Stimulated activated CD8-positive, alpha-beta memory T cell treated with anti-CD3 and anti-CD28 coated beads, Interleukin-15, amount 100 ng/mL, for 48 hours (primary cell): ENCODE data around the gene CDR2L.
"Not testable (repeated sequence)": the region's sequence is repeated elsewhere in the genome, so short reads cannot be mapped to it uniquely, and the experiment has no call there.

Experiments used
- DNase-seq, 2 donors: peaks; one replicate each; pipeline ENCODE4 v3.0.0-alpha.2; 2020; ENCODE audit warnings: low read depth in 2 of 2

CDR2L gene

DNA sequence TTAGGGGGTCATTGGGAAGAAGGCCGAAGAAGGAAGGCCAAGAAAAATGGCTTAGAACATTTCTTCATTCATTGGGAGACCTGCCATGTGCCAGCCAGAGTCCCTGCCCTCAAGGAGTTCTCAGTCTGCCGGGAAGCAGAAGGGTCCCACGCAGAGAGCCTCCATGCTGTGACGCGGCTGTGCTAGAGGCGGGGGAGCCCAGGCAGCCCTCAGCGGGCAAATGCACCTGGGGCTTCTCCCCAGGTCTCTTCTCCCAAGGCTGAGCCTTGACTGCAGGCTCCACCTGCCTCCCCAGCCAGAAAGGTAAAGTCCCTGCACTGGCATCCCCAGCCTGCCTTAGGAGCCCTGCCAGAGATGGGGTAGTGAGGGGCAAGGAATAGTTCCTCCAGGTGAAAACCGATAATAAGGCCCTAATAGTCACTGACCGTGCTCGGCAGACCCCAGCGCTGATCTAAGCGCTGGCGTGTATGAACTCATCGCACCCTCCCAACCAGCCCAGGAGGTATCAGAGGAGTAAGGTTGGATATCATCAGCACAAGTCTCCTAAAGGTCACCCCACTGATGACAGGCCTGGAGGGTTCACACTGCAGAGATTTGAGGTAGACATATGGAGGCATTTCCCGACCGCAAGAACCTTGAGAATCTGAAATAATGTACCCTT lies 6.0 kb upstream of the CDR2L start:
- DNase-seq, result no peak

DNA sequence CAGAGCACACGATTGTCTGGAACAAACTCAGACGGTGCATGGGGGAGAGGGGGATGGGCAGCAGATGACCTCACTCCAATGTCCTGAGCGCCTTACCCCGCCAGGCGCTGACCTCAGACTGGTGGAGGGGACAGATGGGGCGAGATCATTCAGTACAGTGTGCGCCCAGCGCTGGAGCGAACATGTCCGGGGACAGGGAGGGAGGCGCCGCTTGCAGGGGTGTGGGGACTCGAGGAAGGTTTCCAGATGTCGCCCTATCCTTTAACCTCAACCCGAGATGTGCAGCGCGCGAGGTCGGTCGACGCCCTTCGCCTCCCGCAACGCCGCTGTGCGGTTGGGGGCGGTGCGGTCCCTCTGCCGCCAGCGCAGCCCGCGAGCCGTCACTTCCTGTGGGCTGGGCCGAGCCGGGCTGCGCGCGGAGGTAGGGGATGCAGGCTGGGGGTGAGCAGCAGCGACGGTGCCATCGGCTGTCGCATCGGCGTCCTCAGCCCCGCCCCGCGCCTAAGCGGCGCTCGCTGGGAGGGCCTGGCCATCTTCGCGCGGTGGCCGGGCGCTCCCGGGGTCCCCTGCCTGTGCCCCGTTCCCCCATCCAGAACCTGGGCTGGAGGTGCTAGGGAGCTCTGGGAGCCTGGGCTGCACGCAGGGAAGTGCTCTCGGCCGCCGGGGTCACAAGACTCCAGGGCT lies 5.3 kb upstream of the CDR2L start:
- DNase-seq, result peak; percentile 61 to 69

- not testable (repeated sequence) for DNase-seq
Observed at GRCh38 chr17:74982663-74983313, 4.6 kb upstream of the CDR2L start.

- no peak for DNase-seq
Observed at GRCh38 chr17:74986206-74986576, 1.2 kb upstream of the CDR2L start.

GRCh38 chr17:74987909-74988711 lies 678 bp downstream of the CDR2L start:
- DNase-seq, result no peak

GRCh38 chr17:74990581-74991105 lies 3.2 kb downstream of the CDR2L start:
- DNase-seq, result no peak

GRCh38 chr17:74992223-74992622 lies 4.8 kb downstream of the CDR2L start:
- no peak for DNase-seq

- DNase-seq, result no peak
Observed at GRCh38 chr17:74994440-74994839, 7.0 kb downstream of the CDR2L start.

DNA sequence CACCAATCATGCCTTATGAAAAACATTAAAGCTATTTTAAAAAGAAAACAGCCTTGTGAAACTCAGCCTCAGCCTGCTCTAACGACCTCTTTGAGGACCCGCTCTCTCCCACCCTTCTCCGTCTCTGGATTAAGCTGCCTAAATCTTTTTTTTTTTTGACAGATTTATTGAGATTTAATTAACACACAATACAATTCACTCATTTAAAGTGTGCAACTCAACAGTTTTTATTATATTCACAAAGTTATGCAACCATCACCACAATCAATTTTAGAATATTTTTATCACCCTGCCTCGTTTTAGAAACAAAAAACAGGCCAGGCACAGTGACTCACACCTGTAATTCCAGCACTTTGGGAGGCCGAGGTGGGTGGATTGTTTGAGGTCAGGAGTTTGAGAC lies 8.4 kb downstream of the CDR2L start:
- DNase-seq, result no peak

- no peak for DNase-seq
Observed at GRCh38 chr17:74998783-74999182, 11.4 kb downstream of the CDR2L start.

DNA sequence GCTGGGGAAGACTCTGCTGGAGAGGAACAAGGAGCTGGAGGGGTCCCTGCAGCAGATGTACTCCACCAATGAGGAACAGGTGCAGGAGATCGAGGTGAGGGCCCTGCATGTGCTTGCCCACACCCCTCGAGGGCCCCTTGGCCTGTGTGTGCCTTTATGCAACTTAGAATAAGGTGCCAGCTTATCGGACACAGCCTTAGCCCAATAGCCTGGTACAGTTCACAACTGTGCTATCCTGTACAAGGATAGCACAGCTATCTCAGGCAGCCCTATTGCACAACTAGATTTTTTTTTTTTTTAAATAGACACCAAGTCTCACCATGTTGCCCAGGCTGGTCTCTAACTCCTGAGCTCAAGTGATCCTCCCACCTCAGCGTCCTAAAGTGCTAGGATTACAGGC lies 12.1 kb downstream of the CDR2L start:
- no peak for DNase-seq

GRCh38 chr17:75001915-75002843 lies 14.7 kb downstream of the CDR2L start:
- no peak for DNase-seq

DNA sequence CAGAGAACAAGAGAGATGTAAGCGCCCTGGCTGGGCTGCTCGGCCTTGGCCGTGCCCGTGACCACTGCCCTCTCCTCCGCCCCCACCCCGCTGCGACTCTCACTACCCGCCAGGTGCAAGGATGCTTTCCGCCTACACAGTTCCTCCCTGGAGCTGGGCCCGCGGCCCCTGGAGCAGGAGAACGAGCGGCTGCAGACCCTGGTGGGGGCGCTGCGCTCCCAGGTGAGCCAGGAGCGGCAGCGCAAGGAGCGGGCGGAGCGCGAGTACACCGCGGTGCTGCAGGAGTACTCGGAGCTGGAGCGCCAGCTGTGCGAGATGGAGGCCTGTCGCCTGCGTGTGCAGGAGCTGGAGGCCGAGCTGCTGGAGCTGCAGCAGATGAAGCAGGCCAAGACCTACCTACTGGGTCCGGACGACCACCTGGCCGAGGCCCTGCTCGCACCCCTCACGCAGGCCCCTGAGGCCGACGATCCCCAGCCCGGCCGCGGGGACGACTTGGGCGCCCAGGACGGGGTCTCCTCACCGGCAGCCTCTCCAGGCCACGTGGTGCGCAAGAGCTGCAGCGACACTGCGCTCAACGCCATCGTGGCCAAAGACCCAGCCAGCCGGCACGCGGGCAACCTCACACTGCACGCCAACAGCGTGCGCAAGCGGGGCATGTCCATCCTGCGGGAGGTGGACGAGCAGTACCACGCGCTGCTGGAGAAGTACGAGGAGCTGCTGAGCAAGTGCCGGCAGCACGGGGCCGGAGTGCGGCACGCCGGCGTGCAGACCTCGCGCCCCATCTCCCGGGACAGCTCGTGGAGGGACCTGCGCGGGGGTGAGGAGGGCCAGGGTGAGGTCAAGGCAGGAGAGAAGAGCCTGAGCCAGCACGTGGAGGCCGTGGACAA lies 15.9 kb downstream of the CDR2L start:
- no peak for DNase-seq

DNA sequence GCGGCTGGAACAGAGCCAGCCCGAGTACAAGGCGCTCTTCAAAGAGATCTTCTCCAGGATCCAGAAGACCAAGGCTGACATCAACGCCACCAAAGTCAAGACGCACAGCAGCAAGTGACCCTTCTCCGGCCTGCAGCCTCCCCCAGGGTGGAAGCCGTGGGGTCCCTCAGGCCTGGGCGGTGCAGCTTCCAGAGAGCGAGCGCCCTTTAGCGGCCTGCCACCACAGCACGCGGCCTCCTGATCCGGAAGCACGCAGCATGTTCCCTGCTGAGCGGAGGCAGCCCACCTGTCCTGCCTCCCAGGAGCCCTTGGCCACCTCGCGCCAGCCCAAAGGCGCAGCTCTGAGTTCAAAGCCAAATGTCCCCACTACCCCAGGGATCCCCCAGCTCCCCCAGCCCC lies 16.5 kb downstream of the CDR2L start:
- no peak for DNase-seq

- no peak for DNase-seq
Observed at GRCh38 chr17:75004371-75004770, 16.9 kb downstream of the CDR2L start.

DNA sequence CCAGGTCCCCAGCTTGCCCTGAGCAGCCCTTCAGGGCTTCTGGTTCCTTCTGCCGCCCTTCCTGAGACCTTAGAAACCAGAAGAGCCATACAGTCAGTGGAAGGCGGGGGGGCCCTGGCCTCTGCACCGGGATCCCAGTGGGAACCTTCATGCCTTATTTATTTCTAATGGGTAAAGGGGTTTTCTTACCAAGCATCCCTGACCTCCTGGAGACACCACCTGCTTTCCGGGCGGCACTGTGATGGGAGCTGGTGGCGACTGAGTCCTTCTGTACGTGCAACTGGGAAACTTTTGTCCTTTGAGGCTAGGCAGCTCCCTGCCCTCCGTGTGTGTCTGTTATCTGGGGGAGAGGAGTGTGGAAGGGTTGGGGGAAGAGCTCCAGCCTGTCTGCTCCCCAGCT lies 17.9 kb downstream of the CDR2L start:
- DNase-seq, result no peak

GRCh38 chr17:75006084-75006483 lies 18.7 kb downstream of the CDR2L start:
- DNase-seq, result not testable (repeated sequence)

DNA sequence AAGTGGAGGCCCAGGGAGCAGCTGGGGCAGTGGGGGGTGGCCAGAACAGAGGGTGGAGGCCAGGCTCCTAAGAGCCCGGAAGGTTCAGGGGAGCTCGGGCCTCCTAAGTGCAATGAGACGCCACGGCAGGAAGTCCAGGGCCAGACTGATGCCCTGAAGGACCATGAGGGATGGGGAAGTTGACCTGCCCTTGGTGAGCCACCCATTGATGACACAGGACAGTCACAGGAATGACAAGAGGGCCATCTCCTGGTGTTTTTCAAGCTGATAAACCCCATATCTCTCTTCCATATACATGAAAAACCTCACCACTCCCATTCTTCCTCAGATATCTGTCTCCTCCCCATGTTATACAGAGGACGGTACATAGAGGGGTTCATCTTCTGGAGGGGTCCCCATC lies 19.2 kb downstream of the CDR2L start:
- no peak for DNase-seq

GRCh38 chr17:75008373-75008772 lies 20.9 kb downstream of the CDR2L start:
- no peak for DNase-seq

GRCh38 chr17:75009139-75009724 lies 21.8 kb downstream of the CDR2L start:
- no peak for DNase-seq
